K562 (cell line): ENCODE measurements around the gene STYX. TPM values are rescaled to one million over a fixed set of nuclear protein-coding genes. Genes with fewer than 3 reads are reported as not detected.

ENCODE experiments used
- ATAC-seq: fragments of 200-7000 bp; cut with Tn5 transposase; 3 replicates; pipeline ENCODE4 v1.9.1; 2020; ENCODE audit warnings: moderate library complexity
- BruUV-seq: library from RNA; stranded (reverse); fragments of 400-500 nt; replicated peaks from 2 replicates; lab custom pipeline; 2021; lab: Mats Ljungman, UMichigan
- CTCF ChIA-PET: fragments of 300-600 bp; formaldehyde crosslinking; extraction: SDS; loops from one replicate; lab custom pipeline; 2021; ENCODE audit warnings: low intra/inter-chr PET ratio; lab: Yijun Ruan, JAX
- POLR2A ChIA-PET: fragments of 300-600, 350-650 bp; sonication (Branson Sonifier 250); formaldehyde crosslinking; extraction: SDS; loops from one replicate; lab custom pipeline; 2021; ENCODE audit warnings: antibody characterized with exemption, inconsistent platforms; lab: Yijun Ruan, JAX
- DNase-seq, 4 experiments: peaks; one replicate each; pipeline versions ENCODE4 v3.0.0 to v3.0.0-alpha.2; 2011 to 2018; ENCODE audit warnings: low spot score in 3 of 4, mixed read lengths in 3 of 4; ENCODE audit errors: extremely low read depth in 1 of 4
- FAIRE-seq: peaks from 2 replicates; lab custom pipeline; 2011; peaks lifted over from hg19 to GRCh38; lab: Jason Lieb, UNC
- H2AFZ ChIP-seq: 2 replicates; pipeline ENCODE4 v1.6.0; 2011; ENCODE audit warnings: low read depth, low read length, control low read depth, inconsistent platforms
- H3K27ac ChIP-seq: fragments of 200-600 bp; 3 replicates; pipeline ENCODE4 v1.8.0; 2011; ENCODE audit warnings: low read depth, mild to moderate bottlenecking, control low read depth, inconsistent platforms, low read length, moderate library complexity, mixed read lengths; ENCODE audit errors: extremely low read depth
- H3K27me3 ChIP-seq, 2 experiments: fragments of 300-600 bp in 1 of 2; 2 replicates in 1 of 2; 3 replicates in 1 of 2; pipeline versions ENCODE4 v1.6.0 to v1.8.0; 2011; ENCODE audit warnings: inconsistent platforms in 2 of 2, low read length in 2 of 2, mild to moderate bottlenecking in 1 of 2, mixed read lengths in 1 of 2, moderate library complexity in 1 of 2; ENCODE audit not compliant: control insufficient read depth in 2 of 2, insufficient read depth in 2 of 2
- H3K36me3 ChIP-seq: fragments of 300-600 bp; 3 replicates; pipeline ENCODE4 v1.8.0; 2011; ENCODE audit warnings: mild to moderate bottlenecking, low read length, inconsistent platforms; ENCODE audit not compliant: control insufficient read depth, insufficient read depth
- H3K4me1 ChIP-seq, 2 experiments: fragments of 200-600 bp in 1 of 2; replicated peaks in 1 of 2; 2 replicates in 1 of 2; 3 replicates in 1 of 2; pipeline versions ENCODE4 v1.5.1 to v1.8.0; 2011; ENCODE audit warnings: inconsistent platforms in 2 of 2, low read length in 2 of 2, mild to moderate bottlenecking in 1 of 2, mixed read lengths in 1 of 2, moderate library complexity in 1 of 2; ENCODE audit not compliant: control insufficient read depth in 2 of 2, insufficient read depth in 2 of 2
- H3K4me2 ChIP-seq: 2 replicates; pipeline ENCODE4 v1.6.1; 2011; ENCODE audit warnings: low read length, control low read depth, inconsistent platforms, mixed read lengths; ENCODE audit not compliant: insufficient read depth
- H3K4me3 ChIP-seq: fragments of 200-600 bp; sonication (generic), shearing (Covaris generic); 2 replicates; pipeline ENCODE4 v1.5.1; 2016; ENCODE audit warnings: control low read depth, inconsistent platforms
- H3K79me2 ChIP-seq: fragments of 200-600 bp; 3 replicates; pipeline ENCODE4 v1.8.0; 2011; ENCODE audit warnings: low read length, inconsistent platforms; ENCODE audit not compliant: control insufficient read depth, insufficient read depth
- H3K9ac ChIP-seq, 2 experiments: 2 replicates each; pipeline versions ENCODE4 v1.6.0 to v1.6.1; 2011; ENCODE audit warnings: low read depth in 2 of 2, low read length in 2 of 2, control low read depth in 1 of 2, inconsistent platforms in 1 of 2, mild to moderate bottlenecking in 1 of 2, mixed read lengths in 1 of 2; ENCODE audit not compliant: insufficient read depth in 1 of 2
- H3K9me1 ChIP-seq: one replicate; pipeline ENCODE4 v1.6.0; 2011; ENCODE audit warnings: inconsistent platforms, mild to moderate bottlenecking, low read length, moderate library complexity; ENCODE audit not compliant: control insufficient read depth, insufficient read depth
- H3K9me3 ChIP-seq: replicated peaks from 2 replicates; pipeline ENCODE4 v1.5.1; 2011; ENCODE audit warnings: low read depth, low read length, inconsistent platforms; ENCODE audit not compliant: control insufficient read depth, insufficient read depth
- H4K20me1 ChIP-seq: replicated peaks from 2 replicates; pipeline ENCODE4 v1.6.1; 2011; ENCODE audit warnings: low read length, inconsistent platforms, mixed read lengths; ENCODE audit not compliant: control insufficient read depth, insufficient read depth
- CBX1 ChIP-seq: sonication (generic); IDR thresholded peaks from 2 replicates; pipeline ENCODE4 v1.6.1; 2016; ENCODE audit warnings: antibody characterized with exemption, low read depth, mild to moderate bottlenecking
- FOXA1 ChIP-seq: fragments of 450-650 bp; IDR thresholded peaks from 2 replicates; pipeline ENCODE4 v1.6.1; 2016; ENCODE audit warnings: mild to moderate bottlenecking, borderline replicate concordance
- PHF21A ChIP-seq: fragments of 450-650 bp; IDR thresholded peaks from 2 replicates; pipeline ENCODE4 v1.6.1; 2017; ENCODE audit warnings: low read depth, borderline replicate concordance
- RBBP5 ChIP-seq: fragments of 200-600 bp; sonication (generic); IDR thresholded peaks from 2 replicates; pipeline ENCODE4 v1.6.1; 2012; ENCODE audit warnings: borderline replicate concordance, mild to moderate bottlenecking, low read length, control low read depth, inconsistent platforms; ENCODE audit not compliant: insufficient read depth, poor library complexity, severe bottlenecking
- RBM25 ChIP-seq: fragments of 200-400 bp; formaldehyde crosslinking; IDR thresholded peaks from 2 replicates; pipeline ENCODE4 v1.6.1; 2018; ENCODE audit warnings: low read length, low read depth, moderate library complexity; ENCODE audit not compliant: severe bottlenecking
- RREB1 ChIP-seq: fragments of 250-450 bp; sonication (Bioruptor Pico); IDR thresholded peaks from 2 replicates; pipeline ENCODE4 v1.4.0; 2020
- TSHZ1 ChIP-seq: fragments of 250-450 bp; sonication (Bioruptor Pico); IDR thresholded peaks from 2 replicates; pipeline ENCODE4 v1.4.0; 2020; ENCODE audit warnings: mild to moderate bottlenecking, moderate library complexity
- ZC3H11A ChIP-seq: IDR thresholded peaks from 2 replicates; pipeline ENCODE4 v1.6.1; 2012; ENCODE audit warnings: low read depth, low read length, improper control_type of control experiment
- ZFPM2 ChIP-seq: fragments of 250-450 bp; sonication (Bioruptor Pico); IDR thresholded peaks from 2 replicates; pipeline ENCODE4 v1.5.1; 2022; ENCODE audit warnings: mild to moderate bottlenecking
- WGBS: fragments of 100-300 bp; shearing (Covaris generic); methylation state at CpG from one replicate; pipeline ENCODE4 v1.1.6; 2016; ENCODE audit warnings: low coverage, mixed read lengths; ENCODE audit not compliant: insufficient coverage; ENCODE audit errors: missing lambda C conversion rate; 5-methylcytosine and 5-hydroxymethylcytosine counted together
- in situ Hi-C: fragments of 300-500 bp; cut with MboI; formaldehyde crosslinking; loops from 4 replicates; pipeline ENCODE4 v1.15.0; 2018; ENCODE audit warnings: inconsistent platforms, mixed read lengths
- intact Hi-C: fragments of 100-400 bp; cut with micrococcal nuclease; formaldehyde crosslinking; loops from 2 replicates; pipeline ENCODE4 v1.14.2; 2022
- polyA plus RNA-seq, 8 experiments: library from polyadenylated mRNA; depleted of rRNA in 4 of 8; stranded (reverse) in 5 of 8; unstranded in 3 of 8; fragments of >200 nt; fragmentation: Nextera tagmentation in 2 of 8; fragmentation: Illumina TruSeq in 1 of 8; extraction: Ambion mirVana in 2 of 8; extraction: Trizol in 1 of 8; gene quantifications; 2 replicates each; pipeline versions ENCODE4 v1.2.1 to v1.2.3, GENCODE V29; 2011 to 2014; ENCODE audit warnings: inconsistent platforms in 1 of 8, missing spikeins in 1 of 8
- total RNA-seq, 7 experiments: library from RNA; depleted of rRNA in 6 of 7; stranded (reverse); fragments of >200 nt in 6 of 7; fragmentation: Illumina TruSeq in 2 of 7; extraction: Trizol in 2 of 7; gene quantifications; 2 replicates each; pipeline versions ENCODE4 v1.2.1 to v1.2.3, GENCODE V29; 2011 to 2021; ENCODE audit warnings: low replicate concordance in 1 of 7

The STYX gene
- total and polyA plus RNA-seq, 9 of the 15 experiments (the other 6 are each of a cell fraction or from before 2014, with no cell fraction given): 5.0 to 15.4 (median 10.6) TPM

GRCh38 chr14:52695481-52696091, 34.4 kb upstream of the STYX start, which contains the start of gene ERO1A (continued):
- TF ChIP-seq RBBP5 (peak; percentile 39), CBX1 (no peak), PHF21A (no peak)
- TF ChIP-seq, all 486 proteins: peak for 33

GRCh38 chr14:52700701-52701172, 29.2 kb upstream of the STYX start:
- Histone ChIP-seq H3K4me1 (peaks cover 0 to 1% of the 10 kb centered on the region in 2 experiments; a peak in 2 of 5 replicates), H3K9ac (no peak overlapping the region)
- 4% methylated on average over 2 of the region's 2 CpGs for WGBS

More at GRCh38 chr14:52700701-52701172, 29.2 kb upstream of the STYX start:
- DNase-seq (no peak), FAIRE-seq (no peak), ATAC-seq (no peak)
- Histone ChIP-seq H3K9me3 (no peaks in the 10 kb centered on the region), H3K36me3 (no peaks in the 10 kb centered on the region), H3K4me2 (no peak overlapping the region), H4K20me1 (no peaks in the 10 kb centered on the region), H3K9me1 (no peaks in the 10 kb centered on the region), H3K79me2 (no peaks in the 10 kb centered on the region), H3K4me3 (no peak overlapping the region), H3K27me3 (no peaks in the 10 kb centered on the region), H3K27ac (no peak overlapping the region), H2AFZ (0 out of 2 replicates have a peak overlapping the region, but pooled peaks have one; percentile 66)
- no TSS peak for BruUV-seq
- CTCF ChIA-PET: interaction anchor here (0.7 kb wide), 1 partner anchor 18 kb away, joined by 3 read pairs; no protein-coding TSS in a partner anchor
- POLR2A ChIA-PET: interaction anchor here (1.2 kb wide), 1 partner anchor 9 kb away, joined by 4 read pairs; no protein-coding TSS in a partner anchor
- no peak for TF ChIP-seq RBM25
- no peak for TF ChIP-seq FOXA1
- no peak for TF ChIP-seq ZFPM2
- no peak for TF ChIP-seq TSHZ1
- TF ChIP-seq ZC3H11A: no peak
- TF ChIP-seq RREB1 (CRISPR knock-in tag): no peak
- intact Hi-C loops (no loop called here), in situ Hi-C loops (no loop called here)
